ENCODE data around the gene MORN2.

Gene MORN2

DNA sequence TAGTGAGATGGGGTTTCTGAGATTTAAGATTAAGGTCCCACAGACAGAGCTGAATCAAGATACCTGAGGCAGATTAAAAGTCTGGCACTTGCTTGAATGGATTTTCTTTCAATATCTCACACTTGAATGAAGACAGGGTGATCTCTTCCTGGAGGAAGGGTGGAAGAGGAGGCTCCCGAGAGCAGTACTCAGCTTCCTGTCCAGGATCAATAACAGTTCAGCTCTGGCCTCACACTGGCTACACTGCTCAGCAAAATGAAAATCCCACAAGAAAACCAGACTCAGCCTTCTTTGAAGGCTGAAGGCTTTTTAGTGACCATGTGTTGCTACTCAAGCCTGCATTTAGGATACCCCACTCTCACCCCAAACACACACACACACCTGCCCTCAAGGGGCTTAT lies 24.9 kb downstream of the MORN2 start:
- H3K9me3 Mint-ChIP-seq = no peaks in the 10 kb centered on the region
- H3K4me1 Mint-ChIP-seq = no peaks in the 10 kb centered on the region
- H3K27me3 Mint-ChIP-seq (ENCODE audit: low read depth) = no peaks in the 10 kb centered on the region
- TF ChIP-seq CTCF (IDR thresholded peaks at IDR 0.05; ENCODE audit: unreplicated experiment in 3 of 3) = no peak
- no peaks in the 10 kb centered on the region for H3K36me3 Mint-ChIP-seq (ENCODE audit: low read depth)
- no peak overlapping the region for H3K27ac Mint-ChIP-seq
- no peak overlapping the region for H3K4me3 Mint-ChIP-seq

DNA sequence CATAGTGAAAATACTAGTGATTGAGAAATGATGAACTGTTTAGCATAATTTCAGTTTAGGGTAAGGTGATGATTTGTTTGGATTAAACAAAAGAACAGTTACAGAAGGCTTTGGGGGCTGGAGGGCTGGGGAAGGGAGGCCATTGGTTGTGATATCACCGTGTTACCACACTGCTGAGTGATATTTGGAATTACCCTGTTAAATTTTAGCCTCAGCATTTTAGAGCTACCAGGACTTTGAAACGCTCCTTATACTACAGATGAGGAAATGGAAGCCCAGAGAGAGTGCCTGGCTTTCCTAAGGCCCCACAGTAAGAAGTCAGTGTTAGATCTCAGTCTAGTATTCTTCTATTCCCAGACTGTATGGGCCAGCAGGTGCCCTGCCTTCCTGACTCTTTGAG lies 29.5 kb downstream of the MORN2 start:
- H3K4me3 Mint-ChIP-seq = no peak overlapping the region
- H3K9me3 Mint-ChIP-seq = no peaks in the 10 kb centered on the region
- no peak overlapping the region for H3K27ac Mint-ChIP-seq
- no peaks in the 10 kb centered on the region for H3K36me3 Mint-ChIP-seq (ENCODE audit: low read depth)
- TF ChIP-seq CTCF (IDR thresholded peaks at IDR 0.05; ENCODE audit: unreplicated experiment in 3 of 3) = no peak
- H3K27me3 Mint-ChIP-seq (ENCODE audit: low read depth) = no peaks in the 10 kb centered on the region
- no peaks in the 10 kb centered on the region for H3K4me1 Mint-ChIP-seq

DNA sequence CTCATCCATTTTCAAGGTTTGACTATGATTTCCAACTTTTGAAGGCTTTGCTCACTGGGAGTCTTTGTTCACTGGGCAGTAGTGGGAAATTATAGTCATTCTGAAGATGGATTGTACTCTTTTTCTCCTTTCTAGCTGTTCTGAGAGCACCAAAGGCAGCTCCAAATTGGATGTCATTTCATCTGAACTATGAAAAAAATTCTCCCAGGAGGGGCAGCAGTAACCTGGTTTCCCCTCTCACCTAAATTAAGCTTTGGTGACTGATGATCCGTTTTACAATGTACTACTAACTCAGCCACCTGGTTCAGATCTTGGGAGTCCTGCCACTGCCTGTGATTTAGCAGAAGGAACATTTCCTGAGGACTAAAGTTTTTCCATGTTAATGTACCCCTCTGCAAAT lies 31.5 kb downstream of the MORN2 start:
- Mint-ChIP-seq H3K27me3 (ENCODE audit: low read depth) (no peaks in the 10 kb centered on the region), H3K4me3 (no peak overlapping the region), H3K9me3 (no peaks in the 10 kb centered on the region), H3K36me3 (ENCODE audit: low read depth) (no peaks in the 10 kb centered on the region), H3K4me1 (no peaks in the 10 kb centered on the region), H3K27ac (no peak overlapping the region)
- TF ChIP-seq CTCF (IDR thresholded peaks at IDR 0.05; ENCODE audit: unreplicated experiment in 3 of 3) = no peak

DNA sequence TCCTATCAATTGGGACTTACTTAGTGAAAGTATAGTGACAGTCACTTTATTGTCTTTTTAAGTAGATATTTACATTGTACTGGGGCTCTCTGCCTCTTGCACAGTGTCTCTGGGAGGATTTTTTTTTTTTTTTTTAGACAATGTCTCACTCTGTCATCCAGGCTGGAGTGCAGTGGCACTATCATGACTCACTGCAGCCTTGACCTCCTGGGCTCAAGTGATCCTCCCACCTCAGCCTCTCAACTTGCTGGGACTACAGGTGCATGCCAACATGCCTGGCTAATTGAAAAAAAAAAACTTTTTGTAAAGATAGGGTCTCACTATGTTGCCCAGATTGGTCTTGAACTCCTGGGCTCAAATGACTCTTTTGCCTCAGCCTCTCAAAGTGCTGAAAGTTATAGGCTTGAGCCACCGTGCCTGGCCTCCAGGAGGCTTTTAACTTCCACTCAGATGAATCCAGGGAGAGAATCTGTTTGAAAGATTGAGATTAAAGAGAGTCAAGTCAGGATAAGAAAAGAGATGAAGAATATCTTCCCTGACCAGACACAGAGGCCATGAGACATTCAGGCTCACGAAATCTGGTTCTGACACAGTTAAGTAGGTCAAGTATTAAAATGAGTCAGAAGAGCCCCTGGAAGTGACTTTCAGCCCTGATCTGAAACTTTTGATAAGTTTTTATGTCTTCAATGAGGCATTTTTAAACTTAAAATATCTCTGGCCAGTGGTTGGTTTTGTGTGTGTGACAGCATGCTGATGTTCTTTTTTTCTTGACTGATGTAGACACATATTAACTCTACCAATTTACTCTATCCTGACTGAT lies 32.2 kb downstream of the MORN2 start:
- TF ChIP-seq CTCF (IDR thresholded peaks at IDR 0.05; ENCODE audit: unreplicated experiment in 3 of 3) = no peak
- Mint-ChIP-seq H3K27ac (no peak overlapping the region), H3K27me3 (ENCODE audit: low read depth) (no peaks in the 10 kb centered on the region), H3K4me3 (no peak overlapping the region), H3K4me1 (no peaks in the 10 kb centered on the region), H3K9me3 (no peaks in the 10 kb centered on the region), H3K36me3 (ENCODE audit: low read depth) (no peaks in the 10 kb centered on the region)

DNA sequence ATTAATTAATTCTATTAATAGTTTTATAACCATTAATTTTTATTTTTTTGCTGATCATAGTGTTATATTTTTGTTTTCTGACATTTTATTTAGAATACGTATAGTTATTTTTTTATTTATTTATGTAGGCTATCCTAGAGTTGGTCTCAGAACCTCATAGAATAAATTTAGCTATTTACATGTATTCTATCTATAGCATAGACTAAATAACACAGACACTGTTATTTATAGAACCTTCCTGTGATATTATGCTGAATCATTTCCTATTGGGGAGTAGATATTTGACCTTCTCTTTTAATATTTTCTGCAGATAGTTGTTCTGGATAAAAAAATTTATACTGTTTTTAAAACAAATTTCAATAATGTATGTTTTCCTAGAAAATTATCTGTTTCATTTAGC lies 34.1 kb downstream of the MORN2 start:
- H3K36me3 Mint-ChIP-seq (ENCODE audit: low read depth) = no peaks in the 10 kb centered on the region
- TF ChIP-seq CTCF (IDR thresholded peaks at IDR 0.05; ENCODE audit: unreplicated experiment in 3 of 3) = no peak
- no peaks in the 10 kb centered on the region for H3K9me3 Mint-ChIP-seq
- no peak overlapping the region for H3K27ac Mint-ChIP-seq
- H3K4me3 Mint-ChIP-seq = no peak overlapping the region
- H3K27me3 Mint-ChIP-seq (ENCODE audit: low read depth) = no peaks in the 10 kb centered on the region
- H3K4me1 Mint-ChIP-seq = no peaks in the 10 kb centered on the region

- Mint-ChIP-seq H3K4me1 (no peaks in the 10 kb centered on the region), H3K4me3 (no peak overlapping the region), H3K27ac (no peak overlapping the region), H3K36me3 (ENCODE audit: low read depth) (no peaks in the 10 kb centered on the region), H3K9me3 (no peaks in the 10 kb centered on the region), H3K27me3 (ENCODE audit: low read depth) (no peaks in the 10 kb centered on the region)
- no peak for TF ChIP-seq CTCF (IDR thresholded peaks at IDR 0.05; ENCODE audit: unreplicated experiment in 3 of 3)
Measured at GRCh38 chr2:38911191-38911590, 35.4 kb downstream of the MORN2 start.

Measured in nephron (organoid).